A673 (cell line): ENCODE measurements around the gene TFDP1. TPM values are rescaled to one million over a fixed set of nuclear protein-coding genes. Genes with fewer than 3 reads are reported as not detected.
"Not testable (repeated sequence)": the region's sequence is repeated elsewhere in the genome, so short reads cannot be mapped to it uniquely, and the experiment has no call there.

ENCODE experiments used
- BruUV-seq: library from RNA; stranded (reverse); fragments of 400-500 nt; replicated peaks from 2 replicates; lab custom pipeline; 2021; lab: Mats Ljungman, UMichigan
- CTCF ChIA-PET: fragments of 300-600 bp; sonication (Branson Sonifier 250); formaldehyde crosslinking; loops from one replicate; lab custom pipeline; 2022; ENCODE audit warnings: antibody characterized with exemption; lab: Charles Lee
- POLR2A ChIA-PET: fragments of 300-600 bp; sonication (Branson Sonifier 250); formaldehyde crosslinking; loops from one replicate; lab custom pipeline; 2022; ENCODE audit warnings: antibody characterized with exemption; ENCODE audit not compliant: low non-redundant PET; lab: Charles Lee
- DNase-seq: peaks from one replicate; pipeline ENCODE4 v3.0.0-alpha.2; 2015; ENCODE audit warnings: low spot score
- H3K27ac ChIP-seq: fragments of 200-600 bp; sonication (generic); 2 replicates; pipeline ENCODE4 v1.5.1; 2016; ENCODE audit warnings: mixed run types, low read depth, mild to moderate bottlenecking, mixed read lengths, antibody characterized with exemption, low read length; ENCODE audit not compliant: poor library complexity, severe bottlenecking
- H3K27me3 ChIP-seq: fragments of 200-600 bp; sonication (generic); replicated peaks from 2 replicates; pipeline ENCODE4 v1.6.1; 2017; ENCODE audit warnings: mixed run types, low read depth, mild to moderate bottlenecking, mixed read lengths, antibody characterized with exemption, low read length; ENCODE audit not compliant: insufficient read depth, poor library complexity
- H3K36me3 ChIP-seq: fragments of 200-600 bp; sonication (generic); 2 replicates; pipeline ENCODE4 v1.6.1; 2016; ENCODE audit warnings: mixed run types, mild to moderate bottlenecking, mixed read lengths, antibody characterized with exemption, low read length; ENCODE audit not compliant: insufficient read depth, poor library complexity, severe bottlenecking
- H3K4me1 ChIP-seq: fragments of 200-600 bp; sonication (generic); 2 replicates; pipeline ENCODE4 v1.6.1; 2017; ENCODE audit warnings: mixed run types, mild to moderate bottlenecking, mixed read lengths, antibody characterized with exemption, low read length; ENCODE audit not compliant: insufficient read depth, poor library complexity, severe bottlenecking
- H3K4me3 ChIP-seq: fragments of 200-600 bp; sonication (generic); 2 replicates; pipeline ENCODE4 v1.5.1; 2016; ENCODE audit warnings: low read depth, mixed run types, mild to moderate bottlenecking, mixed read lengths, low read length; ENCODE audit not compliant: poor library complexity, severe bottlenecking
- H3K9me3 ChIP-seq: fragments of 200-600 bp; sonication (generic); 2 replicates; pipeline ENCODE4 v1.6.1; 2016; ENCODE audit warnings: mixed run types, low read depth, mild to moderate bottlenecking, mixed read lengths, antibody characterized with exemption, low read length; ENCODE audit not compliant: poor library complexity, severe bottlenecking
- CTCF ChIP-seq: fragments of 300-800, 200-600 bp; sonication (generic); conservative IDR thresholded peaks from 2 replicates; pipeline ENCODE4 v1.5.1; 2017; ENCODE audit warnings: low read depth, mild to moderate bottlenecking, antibody characterized with exemption, low read length, moderate library complexity, mixed read lengths
- EZH2 ChIP-seq: fragments of 200-600 bp; sonication (generic); IDR thresholded peaks from 2 replicates; pipeline ENCODE4 v1.6.1; 2017; ENCODE audit warnings: borderline replicate concordance, low read depth, mild to moderate bottlenecking, mixed read lengths, antibody characterized with exemption, low read length; ENCODE audit not compliant: poor library complexity, severe bottlenecking
- intact Hi-C: fragments of 100-400 bp; cut with micrococcal nuclease; formaldehyde crosslinking; loops from one replicate; pipeline ENCODE4 v1.10.0; 2022; ENCODE audit not compliant: unreplicated experiment
- total RNA-seq: library from RNA; stranded (reverse); gene quantifications from 2 replicates; pipeline ENCODE4 v1.2.3, GENCODE V29; 2021

The TFDP1 gene
- total RNA-seq, 1 experiment from 2014 or later: 153 TPM

GRCh38 chr13:113623491-113624234, 39.1 kb downstream of the TFDP1 start:
- Histone ChIP-seq H3K36me3 (peaks cover 26% of the 10 kb centered on the region), H3K9me3 (no peaks in the 10 kb centered on the region)

DNA sequence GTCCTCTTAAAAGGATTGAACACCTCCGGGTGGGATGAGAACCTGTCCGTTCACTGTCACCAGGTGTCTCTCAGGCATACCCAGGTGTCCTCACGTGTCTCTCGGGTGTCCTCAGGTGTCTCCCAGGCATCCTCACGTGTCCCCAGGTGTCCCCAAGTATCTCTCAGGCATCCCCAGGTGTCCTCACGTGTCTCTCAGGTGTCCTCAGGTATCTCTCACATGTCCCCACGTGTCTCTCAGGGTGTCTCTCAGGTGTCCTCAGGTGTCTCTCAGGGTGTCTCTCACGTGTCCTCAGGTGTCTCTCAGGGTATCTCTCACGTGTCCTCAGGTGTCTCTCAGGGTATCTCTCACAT, 39.7 kb downstream of the TFDP1 start:
- Histone ChIP-seq H3K27me3 (no peaks in the 10 kb centered on the region), H3K9me3 (no peaks in the 10 kb centered on the region), H3K4me1 (peaks cover 8% of the 10 kb centered on the region), H3K36me3 (peaks cover 22% of the 10 kb centered on the region), H3K4me3 (no peak overlapping the region), H3K27ac (no peak overlapping the region)
- intact Hi-C loops: no loop called here
- no TSS peak for BruUV-seq
- ChIA-PET CTCF (no interaction called here), POLR2A (no interaction called here)
- no peak for DNase-seq
- TF ChIP-seq CTCF: no peak
- no peak for TF ChIP-seq EZH2

More at GRCh38 chr13:113623491-113624234, 39.1 kb downstream of the TFDP1 start:
- peak; percentile 43 for DNase-seq
- no peak overlapping the region for H3K27ac ChIP-seq
- intact Hi-C loops: no loop called here
- H3K27me3 ChIP-seq: no peaks in the 10 kb centered on the region
- H3K4me1 ChIP-seq: peaks cover 8% of the 10 kb centered on the region
- ChIA-PET CTCF (no interaction called here), POLR2A (no interaction called here)
- no TSS peak for BruUV-seq
- H3K4me3 ChIP-seq: no peak overlapping the region
- TF ChIP-seq EZH2 (no peak), CTCF (no peak)

DNA sequence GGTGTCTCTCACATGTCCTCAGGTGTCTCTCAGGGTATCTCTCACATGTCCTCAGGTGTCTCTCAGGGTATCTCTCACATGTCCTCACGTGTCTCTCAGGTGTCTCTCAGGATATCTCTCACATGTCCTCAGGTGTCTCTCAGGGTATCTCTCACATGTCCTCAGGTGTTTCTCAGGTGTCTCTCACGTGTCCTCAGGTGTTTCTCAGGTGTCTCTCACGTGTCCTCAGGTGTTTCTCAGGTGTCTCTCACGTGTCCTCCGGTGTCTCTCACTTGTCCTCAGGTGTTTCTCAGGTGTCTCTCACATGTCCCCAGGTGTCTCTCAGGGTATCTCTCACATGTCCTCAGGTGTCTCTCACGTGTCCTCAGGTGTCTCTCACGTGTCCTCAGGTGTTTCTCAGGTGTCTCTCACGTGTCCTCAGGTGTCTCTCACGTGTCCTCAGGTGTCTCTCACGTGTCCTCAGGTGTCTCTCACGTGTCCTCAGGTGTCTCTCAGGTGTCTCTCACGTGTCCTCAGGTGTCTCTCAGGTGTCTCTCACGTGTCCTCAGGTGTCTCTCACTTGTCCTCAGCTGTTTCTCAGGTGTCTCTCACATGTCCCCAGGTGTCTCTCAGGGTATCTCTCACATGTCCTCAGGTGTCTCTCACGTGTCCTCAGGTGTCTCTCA, 40.2 kb downstream of the TFDP1 start:
- CTCF ChIA-PET, H3K27ac ChIP-seq, POLR2A ChIA-PET: not testable (repeated sequence)

More for the DNA sequence above, 40.2 kb downstream of the TFDP1 start:
- H3K36me3 ChIP-seq: peaks cover 22% of the 10 kb centered on the region
- intact Hi-C loops, H3K9me3 ChIP-seq, H3K27me3 ChIP-seq, DNase-seq, H3K4me1 ChIP-seq, H3K4me3 ChIP-seq, BruUV-seq: not testable (repeated sequence)
